HCT116 (cell line): ENCODE measurements around the gene PPP1R1C. TPM values are rescaled to one million over a fixed set of nuclear protein-coding genes. Genes with fewer than 3 reads are reported as not detected.
A peak's percentile ranks its signal among the peaks of the same experiment; 100 is the strongest.

Experiments used
- ATAC-seq: fragments of 200-7000 bp; cut with Tn5 transposase; 2 replicates; pipeline ENCODE4 v1.9.1; 2020; ENCODE audit warnings: mild to moderate bottlenecking, moderate library complexity
- BruUV-seq: library from RNA; stranded (reverse); fragments of 400-500 nt; replicated peaks from 2 replicates; lab custom pipeline; 2021; lab: Mats Ljungman, UMichigan
- CTCF ChIA-PET: fragments of 300-600 bp; sonication (Branson Sonifier 250); formaldehyde crosslinking; loops from one replicate; lab custom pipeline; 2021; ENCODE audit warnings: antibody characterized with exemption; lab: Charles Lee
- POLR2A ChIA-PET: fragments of 300-600, 350-600 bp; sonication (Branson Sonifier 250); formaldehyde crosslinking; loops from one replicate; lab custom pipeline; 2021; ENCODE audit warnings: antibody characterized with exemption; lab: Charles Lee
- RAD21 ChIA-PET, 2 experiments: fragments of 300-600 bp; sonication (Branson Sonifier 250); formaldehyde crosslinking; loops; one replicate each; lab custom pipeline; 2023; ENCODE audit warnings: low total read pairs in 2 of 2; ENCODE audit not compliant: uncharacterized antibody in 2 of 2, unreplicated experiment in 2 of 2, low non-redundant PET in 1 of 2; lab: Charles Lee
- DNase-seq: peaks from one replicate; pipeline ENCODE4 v3.0.0-alpha.2; 2010; ENCODE audit warnings: low read depth, low spot score
- H2AFZ ChIP-seq: fragments of 200-600 bp; shearing (Covaris generic), sonication (generic); 2 replicates; pipeline ENCODE4 v1.6.1; 2017; ENCODE audit warnings: low read depth, mixed run types, mixed read lengths, antibody characterized with exemption, low read length; ENCODE audit not compliant: poor library complexity, severe bottlenecking
- H3K27ac ChIP-seq: 2 replicates; pipeline ENCODE4 v1.5.1; 2012; ENCODE audit warnings: low read depth, low read length
- H3K27me3 ChIP-seq: fragments of 200-600 bp; sonication (generic); 2 replicates; pipeline ENCODE4 v1.6.1; 2016; ENCODE audit warnings: mixed run types, low read length, mixed read lengths; ENCODE audit not compliant: insufficient read depth
- H3K36me3 ChIP-seq, 2 experiments: fragments of 200-500 bp in 1 of 2; fragments of 200-600 bp in 1 of 2; sonication (Bioruptor generic) in 1 of 2; sonication (generic) in 1 of 2; 2 replicates each; pipeline versions ENCODE4 v1.5.1 to v1.6.1; 2014 to 2016; ENCODE audit warnings: low read length in 2 of 2, inconsistent platforms in 1 of 2, mixed read lengths in 1 of 2, mixed run types in 1 of 2; ENCODE audit not compliant: insufficient read depth in 2 of 2, control insufficient read depth in 1 of 2
- H3K4me1 ChIP-seq, 2 experiments: fragments of 200-600 bp in 1 of 2; sonication (generic) in 1 of 2; 2 replicates each; pipeline versions ENCODE4 v1.5.1 to v1.6.1; 2012 to 2017; ENCODE audit warnings: low read length in 2 of 2, inconsistent platforms in 1 of 2, mild to moderate bottlenecking in 1 of 2, mixed read lengths in 1 of 2, mixed run types in 1 of 2, moderate library complexity in 1 of 2; ENCODE audit not compliant: insufficient read depth in 2 of 2, control insufficient read depth in 1 of 2
- H3K4me2 ChIP-seq: fragments of 200-600 bp; sonication (generic); 2 replicates; pipeline ENCODE4 v1.6.1; 2017; ENCODE audit warnings: mixed run types, low read length, mixed read lengths
- H3K4me3 ChIP-seq, 2 experiments: fragments of 200-600 bp in 1 of 2; sonication (generic) in 1 of 2; replicated peaks in 1 of 2; 2 replicates each; pipeline ENCODE4 v1.5.1; 2011 to 2016; ENCODE audit warnings: low read length in 2 of 2, control low read depth in 1 of 2, low read depth in 1 of 2, mild to moderate bottlenecking in 1 of 2, mixed read lengths in 1 of 2, mixed run types in 1 of 2
- H3K79me2 ChIP-seq: fragments of 200-600 bp; sonication (generic); 2 replicates; pipeline ENCODE4 v1.6.1; 2017; ENCODE audit warnings: mild to moderate bottlenecking, mixed run types, low read length, moderate library complexity, mixed read lengths; ENCODE audit not compliant: insufficient read depth
- H3K9ac ChIP-seq: fragments of 200-600 bp; sonication (generic); 2 replicates; pipeline ENCODE4 v1.6.1; 2016; ENCODE audit warnings: low read length, mixed read lengths
- H3K9me2 ChIP-seq: fragments of 200-600 bp; sonication (generic), shearing (Covaris generic); 2 replicates; pipeline ENCODE4 v1.6.1; 2017; ENCODE audit warnings: mixed run types, mild to moderate bottlenecking, moderate library complexity; ENCODE audit not compliant: insufficient read depth
- H3K9me3 ChIP-seq, 2 experiments: fragments of 200-500 bp in 1 of 2; fragments of 200-600 bp in 1 of 2; sonication (Bioruptor generic) in 1 of 2; sonication (generic) in 1 of 2; 2 replicates each; pipeline ENCODE4 v1.6.1; 2014 to 2017; ENCODE audit warnings: low read length in 2 of 2, mixed read lengths in 2 of 2, inconsistent platforms in 1 of 2, low read depth in 1 of 2, mild to moderate bottlenecking in 1 of 2, mixed run types in 1 of 2, moderate library complexity in 1 of 2; ENCODE audit not compliant: control insufficient read depth in 1 of 2, insufficient read depth in 1 of 2
- H4K20me1 ChIP-seq: fragments of 200-600 bp; sonication (generic), shearing (Covaris generic); 2 replicates; pipeline ENCODE4 v1.6.1; 2017; ENCODE audit warnings: mixed run types, mild to moderate bottlenecking, moderate library complexity; ENCODE audit not compliant: insufficient read depth
- ATF3 ChIP-seq: IDR thresholded peaks from 2 replicates; pipeline ENCODE4 v1.6.1; 2012
- CBX3 ChIP-seq: IDR thresholded peaks from 2 replicates; pipeline ENCODE4 v1.6.1; 2012; ENCODE audit warnings: low read depth
- CEBPB ChIP-seq: IDR thresholded peaks from 2 replicates; pipeline ENCODE4 v1.6.1; 2012; ENCODE audit warnings: low read depth
- EGR1 ChIP-seq: IDR thresholded peaks from 2 replicates; pipeline ENCODE4 v1.6.1; 2012; ENCODE audit warnings: low read depth
- ELF1 ChIP-seq: IDR thresholded peaks from 2 replicates; pipeline ENCODE4 v1.6.1; 2012; ENCODE audit warnings: low read depth, borderline replicate concordance
- EZH2 ChIP-seq: fragments of 200-600 bp; sonication (generic); IDR thresholded peaks from 2 replicates; pipeline ENCODE4 v1.6.1; 2017; ENCODE audit warnings: antibody characterized with exemption, mixed run types
- EZH2phosphoT487 ChIP-seq: fragments of 200-600 bp; IDR thresholded peaks from 2 replicates; pipeline ENCODE4 v1.6.1; 2018; ENCODE audit warnings: antibody characterized with exemption, borderline replicate concordance
- FOSL1 ChIP-seq: IDR thresholded peaks from 2 replicates; pipeline ENCODE4 v1.6.1; 2012; ENCODE audit warnings: low read depth
- JUND ChIP-seq: IDR thresholded peaks from 2 replicates; pipeline ENCODE4 v1.6.1; 2012
- MAX ChIP-seq: IDR thresholded peaks from 2 replicates; pipeline ENCODE4 v1.6.1; 2012
- POLR2A ChIP-seq: IDR thresholded peaks from 2 replicates; pipeline ENCODE4 v1.7.0; 2011; ENCODE audit warnings: borderline replicate concordance; ENCODE audit not compliant: insufficient read depth, insufficient read length; ENCODE audit errors: extremely low read depth
- POLR2AphosphoS5 ChIP-seq: IDR thresholded peaks from 2 replicates; pipeline ENCODE4 v1.6.1; 2011; ENCODE audit warnings: mild to moderate bottlenecking, low read depth, low read length, moderate library complexity
- SP1 ChIP-seq: IDR thresholded peaks from 2 replicates; pipeline ENCODE4 v1.6.1; 2012; ENCODE audit warnings: low read depth
- TCF7L2 ChIP-seq: IDR thresholded peaks from 2 replicates; pipeline ENCODE4 v1.7.0; 2011; ENCODE audit warnings: borderline replicate concordance, inconsistent platforms; ENCODE audit not compliant: insufficient read depth, insufficient read length; ENCODE audit errors: extremely low read depth
- YY1 ChIP-seq: IDR thresholded peaks from 2 replicates; pipeline ENCODE4 v1.6.1; 2011; ENCODE audit warnings: low read length, low read depth, moderate library complexity, mild to moderate bottlenecking; ENCODE audit not compliant: insufficient replicate concordance; ENCODE audit errors: extremely low read depth
- ZFX ChIP-seq: fragments of 450-650 bp; IDR thresholded peaks from 2 replicates; pipeline ENCODE4 v1.6.1; 2017
- ZNF274 ChIP-seq: fragments of 200-500 bp; sonication (Bioruptor generic); IDR thresholded peaks from 2 replicates; pipeline ENCODE4 v1.6.1; 2014; ENCODE audit warnings: mild to moderate bottlenecking, low read depth, low read length, inconsistent platforms
- intact Hi-C: fragments of 100-400 bp; cut with micrococcal nuclease; formaldehyde crosslinking; loops from 2 replicates; pipeline ENCODE4 v1.10.0; 2022
- total RNA-seq: library from RNA; stranded (reverse); gene quantifications from one replicate; pipeline ENCODE4 v1.2.1, GENCODE V29; 2021; ENCODE audit not compliant: unreplicated experiment
- TF ChIP-seq, protein P1 (sequence below), 3 experiments: fragments of 200-600 bp in 1 of 3; sonication (generic) in 1 of 3; IDR thresholded peaks in 2 of 3; conservative IDR thresholded peaks in 1 of 3; 2 replicates each; pipeline ENCODE4 v1.5.1; 2012 to 2017; ENCODE audit warnings: low read depth in 2 of 3, low read length in 2 of 3, antibody characterized with exemption in 1 of 3, borderline replicate concordance in 1 of 3, control low read depth in 1 of 3, mild to moderate bottlenecking in 1 of 3, mixed read lengths in 1 of 3, mixed run types in 1 of 3, moderate library complexity in 1 of 3; ENCODE audit not compliant: insufficient read depth in 1 of 3

The PPP1R1C gene
- total RNA-seq, 1 experiment from 2014 or later: 17.8 TPM

DNA sequence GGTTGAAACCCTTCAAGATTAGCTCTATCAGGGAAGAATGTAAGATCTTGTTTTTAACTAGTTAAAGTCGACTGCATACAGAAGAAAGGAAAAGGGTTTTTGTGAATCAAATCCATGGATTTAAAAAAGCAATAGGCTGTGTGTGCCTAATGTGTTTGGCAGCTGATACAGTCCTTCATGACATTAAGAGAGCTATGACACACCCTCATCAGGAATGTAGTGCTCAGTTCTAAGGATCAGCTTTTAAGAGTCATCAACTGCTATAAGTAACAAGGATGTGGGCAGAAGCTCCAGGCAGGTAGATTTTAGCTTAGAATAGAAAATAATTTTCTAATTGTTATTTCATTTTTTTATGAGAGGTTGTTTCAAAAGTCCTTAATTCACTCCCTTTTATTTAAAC, 52.9 kb downstream of the PPP1R1C start:
- ChIA-PET RAD21 (no interaction called here), CTCF (no interaction called here), POLR2A (no interaction called here)
- H2AFZ ChIP-seq: no peak overlapping the region
- peak overlapping the region; percentile 64 for H3K4me2 ChIP-seq
- no TSS peak for BruUV-seq
- peaks cover 0 to 7% of the 10 kb centered on the region in 2 experiments; a peak in 1 of 4 replicates for H3K36me3 ChIP-seq
- H3K27ac ChIP-seq: peak overlapping the region; percentile 53; the same call in 1 of the 2 replicates
- H3K4me1 ChIP-seq: peaks cover 15 to 35% of the 10 kb centered on the region in 2 experiments
- H3K4me3 ChIP-seq: peak overlapping the region in 1 of 2 experiments; percentile 24; a peak in 1 of 4 replicates
- H3K9me2 ChIP-seq: no peaks in the 10 kb centered on the region
- ATAC-seq (peak; percentile 93), DNase-seq (peak; percentile 55)
- intact Hi-C loops: no loop called here
- 0 out of 2 replicates have a peak, but pooled peaks cover 3% of the 10 kb centered on the region for H3K79me2 ChIP-seq
- TF ChIP-seq YY1 (no peak), EZH2phosphoT487 (no peak), CEBPB (no peak), ATF3 (no peak), CBX3 (peak; percentile 72; the same call in 1 of the 2 replicates), FOSL1 (0 out of 2 replicates have a peak, but pooled peaks have one; percentile 23), SP1 (peak; percentile 30; the same call in 1 of the 2 replicates), EGR1 (no peak), JUND (peak; percentile 25; the same call in 1 of the 2 replicates)
- H3K27me3 ChIP-seq: no peaks in the 10 kb centered on the region
- no peaks in the 10 kb centered on the region for H3K9me3 ChIP-seq
- H3K9ac ChIP-seq: no peak overlapping the region
- H4K20me1 ChIP-seq: no peaks in the 10 kb centered on the region

DNA sequence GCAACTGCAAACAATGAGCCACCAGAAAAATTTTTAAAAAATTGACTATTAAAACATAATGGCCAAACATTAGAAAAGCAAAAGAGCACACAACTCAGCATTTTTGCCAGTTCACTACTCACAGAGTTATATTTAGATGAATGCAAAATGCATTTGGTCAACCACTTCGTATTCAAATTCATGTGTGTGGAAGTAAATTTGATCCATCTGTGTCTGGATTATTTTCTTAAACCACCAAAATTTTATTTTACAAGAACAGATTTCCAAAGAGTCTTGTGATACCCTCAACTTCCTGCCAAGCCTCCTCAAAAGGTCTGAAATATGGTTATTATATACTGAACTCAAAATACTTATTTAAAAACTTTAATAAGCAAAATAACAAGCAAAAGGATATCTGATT, 57.4 kb downstream of the PPP1R1C start:
- H3K9me3 ChIP-seq: no peaks in the 10 kb centered on the region
- H3K27me3 ChIP-seq: no peaks in the 10 kb centered on the region
- no peak for ATAC-seq
- no peak overlapping the region for H2AFZ ChIP-seq
- ChIA-PET RAD21 (no interaction called here), CTCF (no interaction called here), POLR2A (no interaction called here)
- peaks cover 13 to 37% of the 10 kb centered on the region in 2 experiments for H3K4me1 ChIP-seq
- H3K79me2 ChIP-seq: 0 out of 2 replicates have a peak, but pooled peaks cover 3% of the 10 kb centered on the region
- H3K36me3 ChIP-seq: no peaks in the 10 kb centered on the region
- H3K4me3 ChIP-seq: no peak overlapping the region
- no peak overlapping the region for H3K4me2 ChIP-seq
- no peaks in the 10 kb centered on the region for H4K20me1 ChIP-seq
- intact Hi-C loops: no loop called here
- no peak overlapping the region for H3K9ac ChIP-seq
- no TSS peak for BruUV-seq
- no peaks in the 10 kb centered on the region; the same call in 1 of the 2 replicates for H3K9me2 ChIP-seq
- H3K27ac ChIP-seq: no peak overlapping the region
- DNase-seq: no peak
- no peak for TF ChIP-seq EZH2
- TF ChIP-seq TCF7L2: no peak
- no peak for TF ChIP-seq YY1
- no peak for TF ChIP-seq EZH2phosphoT487
- TF ChIP-seq, protein P1, sequence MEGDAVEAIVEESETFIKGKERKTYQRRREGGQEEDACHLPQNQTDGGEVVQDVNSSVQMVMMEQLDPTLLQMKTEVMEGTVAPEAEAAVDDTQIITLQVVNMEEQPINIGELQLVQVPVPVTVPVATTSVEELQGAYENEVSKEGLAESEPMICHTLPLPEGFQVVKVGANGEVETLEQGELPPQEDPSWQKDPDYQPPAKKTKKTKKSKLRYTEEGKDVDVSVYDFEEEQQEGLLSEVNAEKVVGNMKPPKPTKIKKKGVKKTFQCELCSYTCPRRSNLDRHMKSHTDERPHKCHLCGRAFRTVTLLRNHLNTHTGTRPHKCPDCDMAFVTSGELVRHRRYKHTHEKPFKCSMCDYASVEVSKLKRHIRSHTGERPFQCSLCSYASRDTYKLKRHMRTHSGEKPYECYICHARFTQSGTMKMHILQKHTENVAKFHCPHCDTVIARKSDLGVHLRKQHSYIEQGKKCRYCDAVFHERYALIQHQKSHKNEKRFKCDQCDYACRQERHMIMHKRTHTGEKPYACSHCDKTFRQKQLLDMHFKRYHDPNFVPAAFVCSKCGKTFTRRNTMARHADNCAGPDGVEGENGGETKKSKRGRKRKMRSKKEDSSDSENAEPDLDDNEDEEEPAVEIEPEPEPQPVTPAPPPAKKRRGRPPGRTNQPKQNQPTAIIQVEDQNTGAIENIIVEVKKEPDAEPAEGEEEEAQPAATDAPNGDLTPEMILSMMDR (IDR thresholded peaks at IDR 0.05 in 2 of 3, conservative IDR thresholded peaks at IDR 0.05 in 1 of 3; ENCODE audit: borderline replicate concordance in 1 of 3, insufficient read depth in 1 of 3, low read depth in 2 of 3, low read length in 2 of 3): no peak
- no peak for TF ChIP-seq POLR2A
- no peak for TF ChIP-seq ZFX
- no peak for TF ChIP-seq ZNF274
- TF ChIP-seq JUND: no peak
- TF ChIP-seq POLR2AphosphoS5: no peak
- TF ChIP-seq MAX: no peak
- TF ChIP-seq CEBPB: no peak
- no peak for TF ChIP-seq EGR1
- no peak for TF ChIP-seq ELF1
